GM19239 (cell line): Measurements from ENCODE around the gene LRRC36.
A peak's percentile ranks its signal among the peaks of the same experiment; 100 is the strongest.

Experiments used
- DNase-seq: peaks from one replicate; pipeline ENCODE4 v3.0.0; 2011; ENCODE audit warnings: low spot score; ENCODE audit not compliant: insufficient read length
- FAIRE-seq: peaks from 2 replicates; lab custom pipeline; 2011; peaks lifted over from hg19 to GRCh38; lab: Jason Lieb, UNC

Gene LRRC36

GRCh38 chr16:67294171-67294757, 32.4 kb upstream of the LRRC36 start:
- DNase-seq = no peak
- FAIRE-seq = no peak

- DNase-seq = no peak
- FAIRE-seq = no peak
These were observed 31.7 kb upstream of the LRRC36 start for GRCh38 chr16:67294938-67295361.

GRCh38 chr16:67296420-67296819, 30.2 kb upstream of the LRRC36 start:
- DNase-seq = no peak
- FAIRE-seq = no peak

- DNase-seq (no peak), FAIRE-seq (no peak)
These were observed 28.3 kb upstream of the LRRC36 start for GRCh38 chr16:67298277-67298676.

- DNase-seq (no peak), FAIRE-seq (no peak)
These were observed 27.3 kb upstream of the LRRC36 start for GRCh38 chr16:67299269-67299668.

- DNase-seq = no peak
- FAIRE-seq = no peak
These were observed 25.4 kb upstream of the LRRC36 start for GRCh38 chr16:67301080-67301782.

- FAIRE-seq = no peak
- no peak for DNase-seq
These were observed 24.5 kb upstream of the LRRC36 start for GRCh38 chr16:67302076-67302475.

GRCh38 chr16:67302970-67303369, 23.6 kb upstream of the LRRC36 start:
- FAIRE-seq = no peak
- DNase-seq = no peak

GRCh38 chr16:67304020-67304419, 22.6 kb upstream of the LRRC36 start:
- DNase-seq = no peak
- no peak for FAIRE-seq

- FAIRE-seq (no peak), DNase-seq (no peak)
These were observed 21.2 kb upstream of the LRRC36 start for GRCh38 chr16:67305216-67306071.

- no peak for FAIRE-seq
- no peak for DNase-seq
These were observed 16.1 kb upstream of the LRRC36 start for GRCh38 chr16:67310561-67310960.

GRCh38 chr16:67311607-67312488, 14.8 kb upstream of the LRRC36 start:
- FAIRE-seq = peak; percentile 63
- DNase-seq = no peak

- no peak for FAIRE-seq
These were observed 13.9 kb upstream of the LRRC36 start for GRCh38 chr16:67312719-67313118.

GRCh38 chr16:67317853-67318252, 8.8 kb upstream of the LRRC36 start:
- FAIRE-seq (no peak), DNase-seq (no peak)

More at GRCh38 chr16:67312719-67313118, 13.9 kb upstream of the LRRC36 start:
- DNase-seq = no peak

GRCh38 chr16:67326115-67326471, 522 bp upstream of the LRRC36 start:
- FAIRE-seq = no peak
- no peak for DNase-seq

- FAIRE-seq (no peak), DNase-seq (no peak)
These were observed 1.1 kb downstream of the LRRC36 start for GRCh38 chr16:67327743-67328142.

- FAIRE-seq = no peak
- no peak for DNase-seq
These were observed 3.3 kb downstream of the LRRC36 start for GRCh38 chr16:67329901-67330300.

GRCh38 chr16:67333315-67333714, 6.7 kb downstream of the LRRC36 start:
- DNase-seq = no peak

GRCh38 chr16:67336116-67336515, 9.5 kb downstream of the LRRC36 start:
- DNase-seq (no peak), FAIRE-seq (no peak)

More at GRCh38 chr16:67333315-67333714, 6.7 kb downstream of the LRRC36 start:
- no peak for FAIRE-seq

- no peak for FAIRE-seq
- no peak for DNase-seq
These were observed 10.0 kb downstream of the LRRC36 start for GRCh38 chr16:67336648-67337047.
